ENCODE data around the gene SPINDOC.
"Not testable (repeated sequence)": the region's sequence is repeated elsewhere in the genome, so short reads cannot be mapped to it uniquely, and the experiment has no call there.

The SPINDOC gene

GRCh38 chr11:63805844-63806415 is 7.3 kb upstream of the SPINDOC start:
- no peak for DNase-seq
- H3K27ac Mint-ChIP-seq: no peak overlapping the region
- H3K27me3 Mint-ChIP-seq: peaks cover 2% of the 10 kb centered on the region
- H3K9me3 Mint-ChIP-seq: no peaks in the 10 kb centered on the region
- H3K4me3 Mint-ChIP-seq: no peak overlapping the region
- H3K36me3 Mint-ChIP-seq: no peaks in the 10 kb centered on the region
- CTCF ChIA-PET: interaction anchor here (1.1 kb wide), 1 partner anchor 344 kb away, joined by 3 read pairs; no protein-coding TSS in a partner anchor
- peaks cover 2% of the 10 kb centered on the region for H3K4me1 Mint-ChIP-seq

- H3K4me3 Mint-ChIP-seq, DNase-seq, H3K36me3 Mint-ChIP-seq, H3K27ac Mint-ChIP-seq, CTCF ChIA-PET, H3K9me3 Mint-ChIP-seq: not testable (repeated sequence)
- Mint-ChIP-seq H3K4me1 (peaks cover 27% of the 10 kb centered on the region), H3K27me3 (peaks cover 13% of the 10 kb centered on the region)
Observed at GRCh38 chr11:63810383-63810782, 2.9 kb upstream of the SPINDOC start.

- peaks cover 8% of the 10 kb centered on the region for H3K36me3 Mint-ChIP-seq
- peak overlapping the region; percentile 71 for H3K4me3 Mint-ChIP-seq
- CTCF ChIA-PET: no interaction called here
- H3K27ac Mint-ChIP-seq: no peak overlapping the region
- DNase-seq: no peak
- peaks cover 13% of the 10 kb centered on the region for H3K27me3 Mint-ChIP-seq
- H3K9me3 Mint-ChIP-seq: no peaks in the 10 kb centered on the region
- peaks cover 33% of the 10 kb centered on the region for H3K4me1 Mint-ChIP-seq
Observed at GRCh38 chr11:63811522-63811921, 1.7 kb upstream of the SPINDOC start.

GRCh38 chr11:63813563-63814382 is 517 bp downstream of the SPINDOC start:
- DNase-seq: peak; percentile 68
- no peaks in the 10 kb centered on the region for H3K9me3 Mint-ChIP-seq
- peaks cover 33% of the 10 kb centered on the region for H3K4me1 Mint-ChIP-seq
- peak overlapping the region; percentile 81 for H3K4me3 Mint-ChIP-seq
- peak overlapping the region; percentile 50 for H3K27ac Mint-ChIP-seq
- CTCF ChIA-PET: interaction anchor here (1.2 kb wide), 1 partner anchor 23 kb away, joined by 3 read pairs; no protein-coding TSS in a partner anchor
- H3K36me3 Mint-ChIP-seq: peaks cover 19% of the 10 kb centered on the region
- peaks cover 13% of the 10 kb centered on the region for H3K27me3 Mint-ChIP-seq

- CTCF ChIA-PET: interaction anchor here (1.2 kb wide), 1 partner anchor 22 kb away, joined by 3 read pairs; no protein-coding TSS in a partner anchor
- Mint-ChIP-seq H3K36me3 (peaks cover 21% of the 10 kb centered on the region), H3K4me3 (peak overlapping the region; percentile 81), H3K4me1 (peaks cover 33% of the 10 kb centered on the region), H3K27ac (peak overlapping the region; percentile 50), H3K27me3 (peaks cover 13% of the 10 kb centered on the region), H3K9me3 (no peaks in the 10 kb centered on the region)
- no peak for DNase-seq
Observed at GRCh38 chr11:63814383-63814736, 1.1 kb downstream of the SPINDOC start.

- Mint-ChIP-seq H3K4me3 (no peak overlapping the region), H3K36me3 (peaks cover 29% of the 10 kb centered on the region), H3K27ac (no peak overlapping the region)
Observed at GRCh38 chr11:63816166-63816565, 2.9 kb downstream of the SPINDOC start.

GRCh38 chr11:63816732-63817131 is 3.5 kb downstream of the SPINDOC start:
- DNase-seq: no peak
- H3K36me3 Mint-ChIP-seq: peaks cover 33% of the 10 kb centered on the region
- H3K9me3 Mint-ChIP-seq: no peaks in the 10 kb centered on the region
- no peak overlapping the region for H3K4me3 Mint-ChIP-seq
- H3K27me3 Mint-ChIP-seq: peaks cover 6% of the 10 kb centered on the region
- peaks cover 30% of the 10 kb centered on the region for H3K4me1 Mint-ChIP-seq
- CTCF ChIA-PET: no interaction called here
- no peak overlapping the region for H3K27ac Mint-ChIP-seq

More at GRCh38 chr11:63816166-63816565, 2.9 kb downstream of the SPINDOC start:
- H3K9me3 Mint-ChIP-seq: no peaks in the 10 kb centered on the region
- H3K27me3 Mint-ChIP-seq: peaks cover 12% of the 10 kb centered on the region
- peaks cover 32% of the 10 kb centered on the region for H3K4me1 Mint-ChIP-seq
- CTCF ChIA-PET: interaction anchor here (0.6 kb wide), 1 partner anchor 790 kb away, joined by 4 read pairs; no protein-coding TSS in a partner anchor
- no peak for DNase-seq

- H3K27me3 Mint-ChIP-seq: peaks cover under 1% of the 10 kb centered on the region
- H3K4me1 Mint-ChIP-seq: peaks cover 20% of the 10 kb centered on the region
Observed at GRCh38 chr11:63817758-63818498, 4.7 kb downstream of the SPINDOC start.

GRCh38 chr11:63818609-63819008 is 5.4 kb downstream of the SPINDOC start:
- H3K9me3 Mint-ChIP-seq: no peaks in the 10 kb centered on the region
- CTCF ChIA-PET: interaction anchor here (1.3 kb wide), 1 partner anchor 10 kb away, joined by 4 read pairs; no protein-coding TSS in a partner anchor
- H3K27ac Mint-ChIP-seq: no peak overlapping the region
- no peak for DNase-seq
- H3K36me3 Mint-ChIP-seq: peaks cover 46% of the 10 kb centered on the region
- H3K27me3 Mint-ChIP-seq: no peaks in the 10 kb centered on the region
- H3K4me1 Mint-ChIP-seq: peaks cover 20% of the 10 kb centered on the region
- no peak overlapping the region for H3K4me3 Mint-ChIP-seq

More at GRCh38 chr11:63817758-63818498, 4.7 kb downstream of the SPINDOC start:
- Mint-ChIP-seq H3K9me3 (no peaks in the 10 kb centered on the region), H3K27ac (no peak overlapping the region), H3K4me3 (no peak overlapping the region), H3K36me3 (peaks cover 40% of the 10 kb centered on the region)
- no peak for DNase-seq
- CTCF ChIA-PET: interaction anchor here (1.3 kb wide), 1 partner anchor 11 kb away, joined by 4 read pairs; no protein-coding TSS in a partner anchor

GRCh38 chr11:63821411-63821810 is 8.2 kb downstream of the SPINDOC start:
- Mint-ChIP-seq H3K27me3 (no peaks in the 10 kb centered on the region), H3K9me3 (no peaks in the 10 kb centered on the region), H3K36me3 (peaks cover 54% of the 10 kb centered on the region), H3K4me3 (no peak overlapping the region), H3K4me1 (no peaks in the 10 kb centered on the region), H3K27ac (no peak overlapping the region)
- CTCF ChIA-PET: no interaction called here
- no peak for DNase-seq

GRCh38 chr11:63826471-63827190 is 13.4 kb downstream of the SPINDOC start:
- Mint-ChIP-seq H3K36me3 (peaks cover 32% of the 10 kb centered on the region), H3K27me3 (no peaks in the 10 kb centered on the region), H3K27ac (no peak overlapping the region), H3K4me3 (no peak overlapping the region), H3K4me1 (no peaks in the 10 kb centered on the region), H3K9me3 (no peaks in the 10 kb centered on the region)
- no peak for DNase-seq
- CTCF ChIA-PET: interaction anchor here (0.6 to 1.5 kb wide), 3 partner anchors 11 to 119 kb away, joined by 3 to 4 read pairs (median 4); no protein-coding TSS in a partner anchor

- no peak overlapping the region for H3K27ac Mint-ChIP-seq
- no peaks in the 10 kb centered on the region for H3K27me3 Mint-ChIP-seq
- no peak overlapping the region for H3K4me3 Mint-ChIP-seq
- H3K9me3 Mint-ChIP-seq: no peaks in the 10 kb centered on the region
- no peak for DNase-seq
- H3K4me1 Mint-ChIP-seq: peaks cover 5% of the 10 kb centered on the region
- H3K36me3 Mint-ChIP-seq: peaks cover 10% of the 10 kb centered on the region
- CTCF ChIA-PET: interaction anchor here (1.2 to 2.2 kb wide), 4 partner anchors 7 to 121 kb away, joined by 3 to 10 read pairs (median 4); partner anchors contain the start of gene ZFTA
Observed at GRCh38 chr11:63829823-63830489, 16.7 kb downstream of the SPINDOC start.

GRCh38 chr11:63831326-63831725 is 18.1 kb downstream of the SPINDOC start:
- DNase-seq: no peak
- CTCF ChIA-PET: interaction anchor here (0.6 kb wide), 1 partner anchor 344 kb away, joined by 3 read pairs; no protein-coding TSS in a partner anchor
- Mint-ChIP-seq H3K9me3 (no peaks in the 10 kb centered on the region), H3K27ac (no peak overlapping the region), H3K4me1 (peaks cover 5% of the 10 kb centered on the region), H3K4me3 (no peak overlapping the region), H3K27me3 (no peaks in the 10 kb centered on the region), H3K36me3 (peaks cover 4% of the 10 kb centered on the region)
